Measurements from ENCODE around the gene FKBP6.

DNA sequence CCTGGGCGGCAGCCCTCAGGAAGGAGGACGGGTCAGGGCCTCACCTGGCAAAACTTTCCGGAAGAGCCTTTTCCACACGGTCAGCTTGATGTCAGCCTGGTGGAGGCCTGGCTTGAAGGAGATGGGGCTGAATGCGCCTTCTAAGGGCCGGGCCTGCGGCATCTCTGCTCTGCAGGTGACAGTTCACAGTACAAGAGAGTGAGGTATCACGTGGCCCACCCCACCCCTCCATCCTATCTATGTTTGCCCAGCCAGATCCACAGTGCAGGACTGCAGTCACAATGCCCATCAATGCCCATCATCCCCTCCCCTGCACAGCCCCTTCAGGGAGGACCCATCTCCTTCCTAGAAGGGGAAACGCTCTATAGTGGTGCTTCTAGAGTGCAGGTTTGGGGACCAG lies 11.4 kb upstream of the FKBP6 start:
- TF ChIP-seq EZH2 (optimal IDR thresholded peaks at IDR 0.05; ENCODE audit: low read depth, low read length) (no peak), EZH2phosphoT487 (IDR thresholded peaks at IDR 0.05; ENCODE audit: low read length) (no peak)
